BLaER1 (cell line): ENCODE results near the gene GFM2.

Experiments used
- H3K27ac ChIP-seq: shearing (Covaris generic); formaldehyde crosslinking; 2 replicates; pipeline ENCODE4 v1.8.1; 2022
- H3K27me3 ChIP-seq: shearing (Covaris generic); formaldehyde crosslinking; 2 replicates; pipeline ENCODE4 v1.8.1; 2022
- H3K36me3 ChIP-seq: shearing (Covaris generic); formaldehyde crosslinking; 2 replicates; pipeline ENCODE4 v1.8.1; 2022
- H3K4me1 ChIP-seq: shearing (Covaris generic); formaldehyde crosslinking; 2 replicates; pipeline ENCODE4 v1.8.1; 2022
- H3K4me2 ChIP-seq: shearing (Covaris generic); formaldehyde crosslinking; 2 replicates; pipeline ENCODE4 v1.8.1; 2022
- H3K4me3 ChIP-seq: shearing (Covaris generic); formaldehyde crosslinking; 2 replicates; pipeline ENCODE4 v1.8.1; 2022
- H3K9ac ChIP-seq: shearing (Covaris generic); formaldehyde crosslinking; 2 replicates; pipeline ENCODE4 v1.8.1; 2022
- H3K9me3 ChIP-seq: shearing (Covaris generic); formaldehyde crosslinking; 2 replicates; pipeline ENCODE4 v1.8.1; 2022
- H4K20me1 ChIP-seq: shearing (Covaris generic); formaldehyde crosslinking; 2 replicates; pipeline ENCODE4 v1.8.1; 2022
- Cebpa-rat ChIP-seq: shearing (Covaris generic); IDR thresholded peaks from 2 replicates; pipeline ENCODE4 v1.8.1; 2022

GFM2 gene

GRCh38 chr5:74673011-74673790, 93.7 kb downstream of the GFM2 start:
- Histone ChIP-seq H3K27me3 (no peaks in the 10 kb centered on the region), H3K9ac (peak overlapping the region; percentile 25; the same call in 1 of the 2 replicates), H3K9me3 (peaks cover 15% of the 10 kb centered on the region), H3K4me3 (no peak overlapping the region), H4K20me1 (no peaks in the 10 kb centered on the region), H3K27ac (no peak overlapping the region), H3K36me3 (no peaks in the 10 kb centered on the region), H3K4me1 (peaks cover 7% of the 10 kb centered on the region), H3K4me2 (peak overlapping the region; percentile 29; the same call in 1 of the 2 replicates)
- no peak for TF ChIP-seq Cebpa-rat

GRCh38 chr5:74672215-74672877, 94.6 kb downstream of the GFM2 start:
- no peak overlapping the region for H3K4me2 ChIP-seq
- no peak for TF ChIP-seq Cebpa-rat
- H3K9ac ChIP-seq, result no peak overlapping the region
- H3K4me1 ChIP-seq, result peaks cover 7% of the 10 kb centered on the region
- H4K20me1 ChIP-seq, result no peaks in the 10 kb centered on the region
- no peak overlapping the region for H3K4me3 ChIP-seq
- peaks cover 15% of the 10 kb centered on the region for H3K9me3 ChIP-seq
- H3K27me3 ChIP-seq, result no peaks in the 10 kb centered on the region
- no peaks in the 10 kb centered on the region for H3K36me3 ChIP-seq
- no peak overlapping the region for H3K27ac ChIP-seq
